H9 (cell line): ENCODE measurements around the gene SNTG2. TPM values are rescaled to one million over a fixed set of nuclear protein-coding genes. Genes with fewer than 3 reads are reported as not detected.

Experiments used
- DNase-seq: peaks from one replicate; pipeline ENCODE4 v3.0.0-alpha.2; 2017
- H2AFZ ChIP-seq: one replicate; pipeline ENCODE4 v1.6.1; 2013; ENCODE audit warnings: mild to moderate bottlenecking, low read length, control low read depth, moderate library complexity
- H2AK5ac ChIP-seq: 2 replicates; pipeline ENCODE4 v1.6.1; 2013; ENCODE audit warnings: low read length, control low read depth, mixed read lengths; ENCODE audit not compliant: insufficient read length
- H2BK120ac ChIP-seq: one replicate; pipeline ENCODE4 v1.6.1; 2013; ENCODE audit warnings: low read depth, mild to moderate bottlenecking, low read length, control low read depth, inconsistent platforms; ENCODE audit not compliant: poor library complexity, severe bottlenecking
- H2BK12ac ChIP-seq: 2 replicates; pipeline ENCODE4 v1.6.1; 2013; ENCODE audit warnings: low read length, control low read depth, mixed read lengths, low read depth; ENCODE audit not compliant: insufficient read length
- H2BK15ac ChIP-seq: 2 replicates; pipeline ENCODE4 v1.6.1; 2013; ENCODE audit warnings: low read depth, low read length, control low read depth
- H2BK20ac ChIP-seq: one replicate; pipeline ENCODE4 v1.6.1; 2013; ENCODE audit warnings: low read depth, mild to moderate bottlenecking, low read length, control low read depth, inconsistent platforms; ENCODE audit not compliant: poor library complexity, severe bottlenecking
- H2BK5ac ChIP-seq: 2 replicates; pipeline ENCODE4 v1.6.1; 2013; ENCODE audit warnings: low read length, control low read depth, mixed read lengths; ENCODE audit not compliant: insufficient read length
- H3K14ac ChIP-seq: 2 replicates; pipeline ENCODE4 v1.6.1; 2013; ENCODE audit warnings: low read length, control low read depth; ENCODE audit not compliant: insufficient read depth
- H3K18ac ChIP-seq: 2 replicates; pipeline ENCODE4 v1.6.1; 2013; ENCODE audit warnings: low read depth, mild to moderate bottlenecking, mixed read lengths, low read length, control low read depth; ENCODE audit not compliant: insufficient read length
- H3K23ac ChIP-seq: 2 replicates; pipeline ENCODE4 v1.6.1; 2013; ENCODE audit warnings: low read length, control low read depth, mixed read lengths, low read depth; ENCODE audit not compliant: insufficient read length
- H3K23me2 ChIP-seq: 2 replicates; pipeline ENCODE4 v1.6.1; 2013; ENCODE audit warnings: low read depth, mild to moderate bottlenecking, mixed read lengths, low read length, control low read depth; ENCODE audit not compliant: insufficient read length, poor library complexity, severe bottlenecking
- H3K27ac ChIP-seq: 2 replicates; pipeline ENCODE4 v1.5.1; 2013; ENCODE audit warnings: low read length, control low read depth, mixed read lengths, low read depth; ENCODE audit not compliant: insufficient read length
- H3K27me3 ChIP-seq: 2 replicates; pipeline ENCODE4 v1.6.1; 2013; ENCODE audit warnings: low read length, control low read depth, inconsistent platforms; ENCODE audit not compliant: insufficient read depth
- H3K4ac ChIP-seq: 2 replicates; pipeline ENCODE4 v1.6.1; 2013; ENCODE audit warnings: low read depth, mild to moderate bottlenecking, control low read depth, inconsistent platforms, low read length, moderate library complexity
- H3K4me1 ChIP-seq: 2 replicates; pipeline ENCODE4 v1.6.1; 2013; ENCODE audit warnings: low read length, control low read depth, inconsistent platforms; ENCODE audit not compliant: insufficient read depth
- H3K4me2 ChIP-seq: 2 replicates; pipeline ENCODE4 v1.6.1; 2013; ENCODE audit warnings: low read length, control low read depth, mixed read lengths; ENCODE audit not compliant: insufficient read length, insufficient read depth
- H3K56ac ChIP-seq: 2 replicates; pipeline ENCODE4 v1.6.1; 2013; ENCODE audit warnings: low read depth, mild to moderate bottlenecking, mixed read lengths, low read length, control low read depth; ENCODE audit not compliant: insufficient read length
- H3K79me1 ChIP-seq: 2 replicates; pipeline ENCODE4 v1.6.1; 2013; ENCODE audit warnings: low read depth, mild to moderate bottlenecking, moderate library complexity, low read length, control low read depth, inconsistent platforms; ENCODE audit not compliant: insufficient read depth, poor library complexity, severe bottlenecking
- H3K79me2 ChIP-seq: 2 replicates; pipeline ENCODE4 v1.6.1; 2013; ENCODE audit warnings: low read length, control low read depth, inconsistent platforms; ENCODE audit not compliant: insufficient read depth
- H3K9ac ChIP-seq: 2 replicates; pipeline ENCODE4 v1.6.1; 2013; ENCODE audit warnings: low read length, control low read depth, mixed read lengths; ENCODE audit not compliant: insufficient read length; ENCODE audit errors: extremely low read depth
- H3K9me3 ChIP-seq: one replicate; pipeline ENCODE4 v1.6.1; 2013; ENCODE audit warnings: low read depth, low read length, inconsistent platforms; ENCODE audit not compliant: control insufficient read depth
- H3T11ph ChIP-seq: one replicate; pipeline ENCODE4 v1.6.1; 2013; ENCODE audit warnings: mild to moderate bottlenecking, low read length, control low read depth, inconsistent platforms
- H4K20me1 ChIP-seq: one replicate; pipeline ENCODE4 v1.6.1; 2013; ENCODE audit not compliant: control insufficient read depth, insufficient read length, insufficient read depth
- H4K5ac ChIP-seq: 2 replicates; pipeline ENCODE4 v1.6.1; 2013; ENCODE audit warnings: low read depth, mild to moderate bottlenecking, mixed read lengths, low read length, control low read depth; ENCODE audit not compliant: insufficient read length
- H4K8ac ChIP-seq: replicated peaks from 2 replicates; pipeline ENCODE4 v1.6.1; 2013; ENCODE audit warnings: low read length, control low read depth, mixed read lengths, low read depth; ENCODE audit not compliant: insufficient read length
- H4K91ac ChIP-seq: 2 replicates; pipeline ENCODE4 v1.6.1; 2013; ENCODE audit warnings: low read depth, mild to moderate bottlenecking, moderate library complexity, mixed read lengths, low read length, control low read depth; ENCODE audit not compliant: insufficient read length
- H3K27ac Mint-ChIP-seq, 3 experiments: 2 replicates in 2 of 3; 3 replicates in 1 of 3; pipeline ENCODE4 v1.8.0; 2020 to 2021; ENCODE audit warnings: mixed read lengths in 3 of 3, mild to moderate bottlenecking in 1 of 3, moderate library complexity in 1 of 3
- H3K27me3 Mint-ChIP-seq: 2 replicates; pipeline ENCODE4 v1.8.0; 2021; ENCODE audit warnings: low read depth, mild to moderate bottlenecking, moderate library complexity, mixed read lengths
- H3K36me3 Mint-ChIP-seq, 3 experiments: 2 replicates in 2 of 3; 3 replicates in 1 of 3; pipeline ENCODE4 v1.8.0; 2020 to 2021; ENCODE audit warnings: low read depth in 3 of 3, mixed read lengths in 3 of 3; ENCODE audit not compliant: insufficient read depth in 1 of 3
- H3K4me1 Mint-ChIP-seq, 2 experiments: 2 replicates each; pipeline ENCODE4 v1.8.0; 2020; ENCODE audit warnings: mixed read lengths in 2 of 2
- H3K4me3 Mint-ChIP-seq, 2 experiments: 2 replicates in 1 of 2; 3 replicates in 1 of 2; pipeline ENCODE4 v1.8.0; 2020 to 2021; ENCODE audit warnings: mild to moderate bottlenecking in 2 of 2, mixed read lengths in 2 of 2, moderate library complexity in 1 of 2
- H3K9me3 Mint-ChIP-seq, 2 experiments: 2 replicates in 1 of 2; 3 replicates in 1 of 2; pipeline ENCODE4 v1.8.0; 2020; ENCODE audit warnings: mild to moderate bottlenecking in 2 of 2, mixed read lengths in 2 of 2, moderate library complexity in 1 of 2
- CTCF ChIP-seq: fragments of 200-600 bp; sonication (generic); conservative IDR thresholded peaks from 3 replicates; pipeline ENCODE4 v1.8.0; 2021; ENCODE audit warnings: antibody characterized with exemption, mild to moderate bottlenecking
- WGBS: extraction: QIAGEN DNeasy Blood & Tissue Kit; methylation state at CpG from one replicate; pipeline ENCODE4 v1.1.7; 2013; ENCODE audit warnings: missing lambda C conversion rate, low lambda C conversion rate, mixed read lengths; ENCODE audit not compliant: insufficient read length; ENCODE audit errors: extremely low coverage; 5-methylcytosine and 5-hydroxymethylcytosine counted together
- total RNA-seq: library from RNA; stranded (reverse); gene quantifications from 2 replicates; pipeline ENCODE4 v1.2.1, GENCODE V29; 2021

SNTG2 gene
- total RNA-seq, 1 experiment from 2014 or later, result 13.2 TPM

DNA sequence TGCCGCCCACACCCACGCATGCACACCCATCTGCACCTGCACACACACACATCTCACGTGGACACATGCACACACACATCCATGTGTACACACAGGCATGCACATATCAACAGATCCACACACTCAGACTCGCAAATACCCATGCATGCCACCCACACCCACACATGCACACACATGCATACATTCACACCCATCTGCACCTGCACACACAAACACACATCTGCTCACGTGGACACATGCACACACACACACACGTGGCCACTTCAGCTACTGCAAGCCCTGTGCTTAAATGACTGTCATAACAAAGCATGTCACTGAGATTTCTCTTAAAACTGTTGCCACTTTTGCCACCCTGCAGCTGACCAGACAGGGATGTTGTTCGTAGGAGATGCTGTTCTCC is 186.6 kb downstream of the SNTG2 start:
- Mint-ChIP-seq H3K4me1 (peaks cover 3 to 5% of the 10 kb centered on the region in 2 experiments; a peak in 3 of 4 replicates), H3K9me3 (0 out of 5 replicates have a peak, but pooled peaks cover 0 to 4% of the 10 kb centered on the region in 2 experiments), H3K27me3 (no peaks in the 10 kb centered on the region), H3K27ac (no peak overlapping the region), H3K4me3 (no peak overlapping the region), H3K36me3 (peaks cover 12 to 16% (median 14%) of the 10 kb centered on the region in 3 experiments; a peak in 6 of 7 replicates)
- no peaks in the 10 kb centered on the region for H3K4me1 ChIP-seq
- H2AK5ac ChIP-seq, result no peak overlapping the region
- no peaks in the 10 kb centered on the region for H3K79me1 ChIP-seq
- no peak overlapping the region for H3T11ph ChIP-seq
- no peaks in the 10 kb centered on the region for H3K27me3 ChIP-seq
- H2BK120ac ChIP-seq, result no peak overlapping the region
- H3K18ac ChIP-seq, result no peak overlapping the region
- H2BK20ac ChIP-seq, result no peak overlapping the region
- no peak overlapping the region for H4K91ac ChIP-seq
- no peak overlapping the region for H3K9ac ChIP-seq
- H3K14ac ChIP-seq, result no peak overlapping the region
- H4K5ac ChIP-seq, result no peak overlapping the region
- no peaks in the 10 kb centered on the region for H3K9me3 ChIP-seq
- no CpG with 5 or more reads among the region's 7 CpGs for WGBS
- no peak overlapping the region for H3K56ac ChIP-seq
- H4K8ac ChIP-seq, result no peak overlapping the region
- no peak overlapping the region for H2AFZ ChIP-seq
- no peak overlapping the region for H3K27ac ChIP-seq
- H3K4ac ChIP-seq, result no peak overlapping the region
- H3K23ac ChIP-seq, result no peak overlapping the region
- H3K23me2 ChIP-seq, result no peaks in the 10 kb centered on the region
- H2BK15ac ChIP-seq, result no peak overlapping the region
- H2BK12ac ChIP-seq, result no peak overlapping the region
- H3K4me2 ChIP-seq, result no peak overlapping the region
- H3K79me2 ChIP-seq, result no peaks in the 10 kb centered on the region
- no peak for DNase-seq
- H4K20me1 ChIP-seq, result no peaks in the 10 kb centered on the region
- no peak overlapping the region for H2BK5ac ChIP-seq
- no peak for TF ChIP-seq CTCF
